Caco-2 (cell line): ENCODE measurements around the gene SPRR3. TPM values are rescaled to one million over a fixed set of nuclear protein-coding genes. Genes with fewer than 3 reads are reported as not detected.

Experiments used
- BruUV-seq: library from RNA; stranded (reverse); fragments of 400-500 nt; replicated peaks from 2 replicates; lab custom pipeline; 2021; lab: Mats Ljungman, UMichigan
- CTCF ChIA-PET: fragments of 300-600 bp; sonication (Branson Sonifier 250); formaldehyde crosslinking; loops from one replicate; lab custom pipeline; 2022; ENCODE audit warnings: antibody characterized with exemption; lab: Charles Lee
- POLR2A ChIA-PET: fragments of 300-600 bp; sonication (Branson Sonifier 250); formaldehyde crosslinking; loops from one replicate; lab custom pipeline; 2022; ENCODE audit warnings: antibody characterized with exemption; lab: Charles Lee
- DNase-seq, 2 experiments: peaks; one replicate each; pipeline versions ENCODE4 v3.0.0 to v3.0.0-alpha.2; 2020 to 2022
- H3K27me3 ChIP-seq: replicated peaks from 2 replicates; pipeline ENCODE4 v1.6.0; 2011; ENCODE audit warnings: low read length; ENCODE audit not compliant: control insufficient read depth, insufficient read depth
- H3K36me3 ChIP-seq: 2 replicates; pipeline ENCODE4 v1.5.1; 2011; ENCODE audit warnings: low read length; ENCODE audit not compliant: control insufficient read depth, insufficient read depth
- H3K4me1 ChIP-seq: fragments of 250-450 bp; sonication (Bioruptor Pico); 2 replicates; pipeline ENCODE4 v1.5.1; 2020; ENCODE audit warnings: mild to moderate bottlenecking
- H3K4me3 ChIP-seq: 2 replicates; pipeline ENCODE4 v1.5.1; 2011; ENCODE audit warnings: low read depth, mild to moderate bottlenecking, control low read depth, low read length
- H3K9me3 ChIP-seq: fragments of 250-450 bp; sonication (Bioruptor Pico); 2 replicates; pipeline ENCODE4 v1.5.1; 2020; ENCODE audit warnings: mild to moderate bottlenecking, moderate library complexity
- H3K27ac Mint-ChIP-seq: one replicate; pipeline ENCODE4 v1.8.0; 2022; ENCODE audit warnings: mixed read lengths; ENCODE audit not compliant: unreplicated experiment
- H3K27me3 Mint-ChIP-seq: one replicate; pipeline ENCODE4 v1.8.0; 2022; ENCODE audit warnings: mixed read lengths; ENCODE audit not compliant: insufficient read depth, unreplicated experiment
- H3K36me3 Mint-ChIP-seq: one replicate; pipeline ENCODE4 v1.8.0; 2022; ENCODE audit warnings: mild to moderate bottlenecking, mixed read lengths; ENCODE audit not compliant: insufficient read depth, unreplicated experiment
- H3K4me1 Mint-ChIP-seq: one replicate; pipeline ENCODE4 v1.8.0; 2022; ENCODE audit warnings: low read depth, mixed read lengths; ENCODE audit not compliant: unreplicated experiment
- H3K4me3 Mint-ChIP-seq: one replicate; pipeline ENCODE4 v1.8.0; 2022; ENCODE audit warnings: mild to moderate bottlenecking, moderate library complexity, mixed read lengths; ENCODE audit not compliant: unreplicated experiment
- H3K9me3 Mint-ChIP-seq: one replicate; pipeline ENCODE4 v1.8.0; 2022; ENCODE audit warnings: mixed read lengths; ENCODE audit not compliant: unreplicated experiment
- intact Hi-C: fragments of 100-400 bp; cut with micrococcal nuclease; formaldehyde crosslinking; loops from one replicate; pipeline ENCODE4 v1.10.0; 2022; ENCODE audit not compliant: unreplicated experiment
- total RNA-seq: library from RNA; stranded (reverse); gene quantifications from 2 replicates; pipeline ENCODE4 v1.2.3, GENCODE V29; 2022
- TF ChIP-seq, protein P1 (sequence below), 2 experiments: fragments of 200-600 bp in 1 of 2; IDR thresholded peaks; 1 replicate in 1 of 2; 2 replicates in 1 of 2; pipeline versions ENCODE4 v1.5.1 to v1.8.0; 2011 to 2022; ENCODE audit warnings: antibody characterized with exemption in 1 of 2, control low read depth in 1 of 2, inconsistent platforms in 1 of 2, low read depth in 1 of 2, low read length in 1 of 2, mild to moderate bottlenecking in 1 of 2, moderate library complexity in 1 of 2; ENCODE audit not compliant: insufficient read depth in 1 of 2, severe bottlenecking in 1 of 2, unreplicated experiment in 1 of 2

SPRR3 gene
- total RNA-seq, 1 experiment from 2014 or later = 0.70 TPM

- ChIA-PET POLR2A (no interaction called here), CTCF (no interaction called here)
- Histone ChIP-seq H3K9me3 (no peaks in the 10 kb centered on the region), H3K4me1 (no peaks in the 10 kb centered on the region), H3K4me3 (no peak overlapping the region), H3K27me3 (peaks cover 1% of the 10 kb centered on the region), H3K36me3 (no peaks in the 10 kb centered on the region)
- intact Hi-C loops = no loop called here
- Mint-ChIP-seq H3K4me3 (no peak overlapping the region), H3K27me3 (peaks cover 9% of the 10 kb centered on the region), H3K9me3 (no peaks in the 10 kb centered on the region), H3K36me3 (no peaks in the 10 kb centered on the region), H3K4me1 (no peaks in the 10 kb centered on the region), H3K27ac (no peak overlapping the region)
- DNase-seq = no peak
- no TSS peak for BruUV-seq
- TF ChIP-seq, protein P1, sequence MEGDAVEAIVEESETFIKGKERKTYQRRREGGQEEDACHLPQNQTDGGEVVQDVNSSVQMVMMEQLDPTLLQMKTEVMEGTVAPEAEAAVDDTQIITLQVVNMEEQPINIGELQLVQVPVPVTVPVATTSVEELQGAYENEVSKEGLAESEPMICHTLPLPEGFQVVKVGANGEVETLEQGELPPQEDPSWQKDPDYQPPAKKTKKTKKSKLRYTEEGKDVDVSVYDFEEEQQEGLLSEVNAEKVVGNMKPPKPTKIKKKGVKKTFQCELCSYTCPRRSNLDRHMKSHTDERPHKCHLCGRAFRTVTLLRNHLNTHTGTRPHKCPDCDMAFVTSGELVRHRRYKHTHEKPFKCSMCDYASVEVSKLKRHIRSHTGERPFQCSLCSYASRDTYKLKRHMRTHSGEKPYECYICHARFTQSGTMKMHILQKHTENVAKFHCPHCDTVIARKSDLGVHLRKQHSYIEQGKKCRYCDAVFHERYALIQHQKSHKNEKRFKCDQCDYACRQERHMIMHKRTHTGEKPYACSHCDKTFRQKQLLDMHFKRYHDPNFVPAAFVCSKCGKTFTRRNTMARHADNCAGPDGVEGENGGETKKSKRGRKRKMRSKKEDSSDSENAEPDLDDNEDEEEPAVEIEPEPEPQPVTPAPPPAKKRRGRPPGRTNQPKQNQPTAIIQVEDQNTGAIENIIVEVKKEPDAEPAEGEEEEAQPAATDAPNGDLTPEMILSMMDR (IDR thresholded peaks at IDR 0.05; ENCODE audit: insufficient read depth in 1 of 2, low read depth in 1 of 2, low read length in 1 of 2, severe bottlenecking in 1 of 2, unreplicated experiment in 1 of 2) = no peak
Measured at GRCh38 chr1:152964536-152964935, 37.0 kb upstream of the SPRR3 start.

DNA sequence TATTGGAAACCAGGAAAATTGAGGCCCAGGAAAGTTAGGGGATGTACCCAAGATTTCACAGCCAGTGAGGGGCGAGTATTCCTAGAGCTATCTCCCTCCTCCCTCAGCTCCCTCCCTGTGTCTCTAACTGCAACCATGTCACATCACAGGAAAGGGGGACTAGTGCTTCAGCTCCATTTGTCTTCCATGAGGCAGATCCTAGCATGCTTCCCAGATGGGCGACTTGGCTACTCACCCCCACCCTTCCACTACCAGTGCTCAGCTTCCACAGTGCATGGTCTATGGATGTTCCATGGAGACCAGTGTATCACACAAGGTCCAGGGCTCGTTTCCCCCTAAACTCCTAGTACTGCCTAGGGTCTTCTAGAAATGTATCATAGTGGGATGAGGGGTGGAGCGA is 35.7 kb upstream of the SPRR3 start:
- Histone ChIP-seq H3K27me3 (peaks cover 1% of the 10 kb centered on the region), H3K4me1 (no peaks in the 10 kb centered on the region), H3K36me3 (no peaks in the 10 kb centered on the region), H3K4me3 (no peak overlapping the region), H3K9me3 (no peaks in the 10 kb centered on the region)
- Mint-ChIP-seq H3K4me1 (no peaks in the 10 kb centered on the region), H3K4me3 (no peak overlapping the region), H3K27ac (no peak overlapping the region), H3K27me3 (peaks cover 9% of the 10 kb centered on the region), H3K36me3 (no peaks in the 10 kb centered on the region), H3K9me3 (no peaks in the 10 kb centered on the region)
- BruUV-seq = no TSS peak
- DNase-seq = no peak
- POLR2A ChIA-PET = no interaction called here
- CTCF ChIA-PET = no interaction called here
- TF ChIP-seq, protein P1 (IDR thresholded peaks at IDR 0.05; ENCODE audit: insufficient read depth in 1 of 2, low read depth in 1 of 2, low read length in 1 of 2, severe bottlenecking in 1 of 2, unreplicated experiment in 1 of 2) = no peak
- intact Hi-C loops = no loop called here

DNA sequence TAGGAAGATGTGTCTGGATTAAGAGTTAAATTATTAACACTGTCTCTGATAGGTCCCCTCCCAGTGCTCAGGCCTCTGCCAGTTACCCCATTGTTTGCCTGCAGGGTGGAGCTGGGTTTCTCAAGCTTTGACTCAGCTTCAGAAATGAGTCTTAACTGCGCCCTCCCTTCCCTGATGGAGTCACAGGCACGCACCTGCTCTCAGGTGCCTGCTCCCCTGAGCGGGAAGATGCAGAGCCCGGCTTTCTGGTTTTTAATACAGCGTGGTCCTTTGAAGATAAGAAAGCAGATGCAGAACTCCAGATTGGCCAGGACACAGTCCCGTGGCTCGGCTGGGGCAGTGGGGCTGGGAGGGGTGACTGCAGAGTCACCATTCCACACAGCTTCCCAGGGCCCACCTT is 34.3 kb upstream of the SPRR3 start:
- Mint-ChIP-seq H3K27me3 (peaks cover 9% of the 10 kb centered on the region), H3K9me3 (no peaks in the 10 kb centered on the region), H3K36me3 (no peaks in the 10 kb centered on the region), H3K4me1 (no peaks in the 10 kb centered on the region), H3K27ac (no peak overlapping the region), H3K4me3 (no peak overlapping the region)
- TF ChIP-seq, protein P1 (IDR thresholded peaks at IDR 0.05; ENCODE audit: insufficient read depth in 1 of 2, low read depth in 1 of 2, low read length in 1 of 2, severe bottlenecking in 1 of 2, unreplicated experiment in 1 of 2) = no peak
- no TSS peak for BruUV-seq
- intact Hi-C loops = no loop called here
- POLR2A ChIA-PET = no interaction called here
- Histone ChIP-seq H3K9me3 (no peaks in the 10 kb centered on the region), H3K27me3 (peaks cover 1% of the 10 kb centered on the region), H3K36me3 (no peaks in the 10 kb centered on the region), H3K4me1 (no peaks in the 10 kb centered on the region), H3K4me3 (no peak overlapping the region)
- DNase-seq = no peak
- CTCF ChIA-PET = no interaction called here
